ENCODE data around the gene MAP3K10.
A peak's percentile ranks its signal among the peaks of the same experiment; 100 is the strongest.

The MAP3K10 gene

DNA sequence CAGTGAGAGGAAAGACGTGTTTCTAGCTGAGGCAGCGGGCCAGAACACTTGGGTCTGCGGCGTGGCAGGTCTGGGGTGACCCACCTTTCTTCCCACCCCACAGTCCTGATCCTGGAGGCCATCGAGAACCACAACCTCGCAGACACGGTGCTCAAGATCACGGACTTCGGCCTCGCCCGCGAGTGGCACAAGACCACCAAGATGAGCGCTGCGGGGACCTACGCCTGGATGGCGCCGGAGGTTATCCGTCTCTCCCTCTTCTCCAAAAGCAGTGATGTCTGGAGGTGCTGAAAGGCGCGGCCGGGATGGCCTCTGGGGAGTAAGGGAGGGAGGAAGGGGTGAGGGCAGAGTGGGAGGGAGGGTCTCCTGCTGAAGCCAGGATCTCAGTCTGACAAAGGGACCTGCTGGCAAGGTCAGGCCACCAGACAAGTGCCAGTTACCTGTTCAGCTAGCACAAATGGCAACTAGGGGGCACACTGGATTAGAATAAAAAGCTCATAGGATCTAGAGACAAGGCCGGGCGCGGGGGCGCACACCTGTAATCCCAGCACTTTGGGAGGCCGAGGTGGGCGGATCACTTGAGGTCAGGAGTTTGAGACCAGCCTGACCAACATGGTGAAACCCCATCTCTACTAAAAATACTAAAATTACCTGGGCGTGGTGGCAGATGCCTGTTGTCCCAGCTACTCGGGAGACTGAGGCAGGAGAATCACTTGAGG is 7.2 kb downstream of the MAP3K10 start:
- DNase-seq (ENCODE audit: low read depth): no peak
- TF ChIP-seq, protein P1, sequence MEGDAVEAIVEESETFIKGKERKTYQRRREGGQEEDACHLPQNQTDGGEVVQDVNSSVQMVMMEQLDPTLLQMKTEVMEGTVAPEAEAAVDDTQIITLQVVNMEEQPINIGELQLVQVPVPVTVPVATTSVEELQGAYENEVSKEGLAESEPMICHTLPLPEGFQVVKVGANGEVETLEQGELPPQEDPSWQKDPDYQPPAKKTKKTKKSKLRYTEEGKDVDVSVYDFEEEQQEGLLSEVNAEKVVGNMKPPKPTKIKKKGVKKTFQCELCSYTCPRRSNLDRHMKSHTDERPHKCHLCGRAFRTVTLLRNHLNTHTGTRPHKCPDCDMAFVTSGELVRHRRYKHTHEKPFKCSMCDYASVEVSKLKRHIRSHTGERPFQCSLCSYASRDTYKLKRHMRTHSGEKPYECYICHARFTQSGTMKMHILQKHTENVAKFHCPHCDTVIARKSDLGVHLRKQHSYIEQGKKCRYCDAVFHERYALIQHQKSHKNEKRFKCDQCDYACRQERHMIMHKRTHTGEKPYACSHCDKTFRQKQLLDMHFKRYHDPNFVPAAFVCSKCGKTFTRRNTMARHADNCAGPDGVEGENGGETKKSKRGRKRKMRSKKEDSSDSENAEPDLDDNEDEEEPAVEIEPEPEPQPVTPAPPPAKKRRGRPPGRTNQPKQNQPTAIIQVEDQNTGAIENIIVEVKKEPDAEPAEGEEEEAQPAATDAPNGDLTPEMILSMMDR (conservative IDR thresholded peaks at IDR 0.05; ENCODE audit: low read depth, low read length): no peak
- H3K4me3 ChIP-seq (ENCODE audit: low read depth, low read length): no peak overlapping the region

DNA sequence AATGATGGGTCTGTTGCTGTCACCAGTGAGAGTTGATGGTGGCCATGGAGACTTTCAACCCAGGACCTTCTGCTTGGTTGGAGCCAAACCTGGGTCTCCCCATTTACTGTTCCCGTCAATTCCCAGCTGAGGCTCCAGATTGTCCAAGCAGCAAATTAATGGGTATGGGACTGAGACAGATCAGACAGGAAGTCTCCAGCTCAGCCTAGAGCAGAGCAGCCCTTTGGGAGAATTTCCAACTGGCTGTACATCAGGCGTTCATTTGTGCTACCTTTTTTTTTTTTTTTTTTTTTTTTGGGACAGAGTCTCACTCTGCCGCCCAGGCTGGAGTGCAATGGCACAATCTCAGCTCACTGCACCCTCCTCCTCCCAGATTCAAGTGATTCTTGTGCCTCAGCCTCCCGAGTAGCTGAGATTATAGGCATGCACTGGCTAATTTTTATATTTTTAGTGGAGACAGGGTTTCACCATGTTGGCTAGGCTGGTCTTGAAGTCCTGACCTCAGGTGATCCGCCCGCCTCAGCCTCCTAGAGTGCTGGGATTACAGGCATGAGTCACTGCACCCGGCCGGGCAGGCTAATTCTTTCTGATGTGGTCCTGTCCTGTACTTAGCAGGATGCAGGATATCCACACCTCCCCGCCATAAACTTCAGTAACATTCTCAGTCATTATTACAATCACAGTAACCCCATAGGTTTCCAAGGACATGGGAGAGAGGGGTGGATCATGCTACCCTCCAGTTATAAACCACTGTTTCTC is 9.3 kb downstream of the MAP3K10 start:
- TF ChIP-seq, protein P1 (conservative IDR thresholded peaks at IDR 0.05; ENCODE audit: low read depth, low read length): no peak
- peak; percentile 37 for DNase-seq (ENCODE audit: low read depth)
- H3K4me3 ChIP-seq (ENCODE audit: low read depth, low read length): no peak overlapping the region

DNA sequence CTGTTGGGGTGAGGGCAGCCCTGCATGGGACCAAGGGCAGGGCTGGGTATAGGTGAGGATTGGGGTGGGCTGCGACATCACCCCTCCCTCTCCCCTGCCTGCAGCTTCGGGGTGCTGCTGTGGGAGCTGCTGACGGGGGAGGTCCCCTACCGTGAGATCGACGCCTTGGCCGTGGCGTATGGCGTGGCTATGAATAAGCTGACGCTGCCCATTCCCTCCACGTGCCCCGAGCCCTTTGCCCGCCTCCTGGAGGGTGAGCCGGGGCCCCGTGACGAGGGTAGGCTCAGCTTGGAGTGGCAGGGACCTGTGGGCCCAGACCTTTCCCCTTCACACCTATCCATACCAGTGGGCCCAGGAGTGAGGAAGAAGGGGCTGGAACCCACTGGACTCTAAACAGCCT is 13.2 kb downstream of the MAP3K10 start:
- H3K4me3 ChIP-seq (ENCODE audit: low read depth, low read length): no peak overlapping the region
- TF ChIP-seq, protein P1 (conservative IDR thresholded peaks at IDR 0.05; ENCODE audit: low read depth, low read length): no peak
- no peak for DNase-seq (ENCODE audit: low read depth)

DNA sequence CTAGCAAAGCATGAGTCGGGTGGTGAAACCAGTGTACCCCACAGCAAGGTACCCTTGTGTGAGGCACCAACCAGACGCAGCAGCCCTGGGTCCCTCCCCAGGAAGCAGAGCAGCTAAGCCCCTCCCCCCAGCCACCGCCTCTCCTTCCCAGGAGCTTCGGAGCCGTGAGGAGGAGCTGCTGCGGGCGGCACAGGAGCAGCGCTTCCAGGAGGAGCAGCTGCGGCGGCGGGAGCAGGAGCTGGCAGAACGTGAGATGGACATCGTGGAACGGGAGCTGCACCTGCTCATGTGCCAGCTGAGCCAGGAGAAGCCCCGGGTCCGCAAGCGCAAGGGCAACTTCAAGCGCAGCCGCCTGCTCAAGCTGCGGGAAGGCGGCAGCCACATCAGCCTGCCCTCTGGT is 14.5 kb downstream of the MAP3K10 start:
- H3K4me3 ChIP-seq (ENCODE audit: low read depth, low read length): no peak overlapping the region
- TF ChIP-seq, protein P1 (conservative IDR thresholded peaks at IDR 0.05; ENCODE audit: low read depth, low read length): no peak
- DNase-seq (ENCODE audit: low read depth): no peak

DNA sequence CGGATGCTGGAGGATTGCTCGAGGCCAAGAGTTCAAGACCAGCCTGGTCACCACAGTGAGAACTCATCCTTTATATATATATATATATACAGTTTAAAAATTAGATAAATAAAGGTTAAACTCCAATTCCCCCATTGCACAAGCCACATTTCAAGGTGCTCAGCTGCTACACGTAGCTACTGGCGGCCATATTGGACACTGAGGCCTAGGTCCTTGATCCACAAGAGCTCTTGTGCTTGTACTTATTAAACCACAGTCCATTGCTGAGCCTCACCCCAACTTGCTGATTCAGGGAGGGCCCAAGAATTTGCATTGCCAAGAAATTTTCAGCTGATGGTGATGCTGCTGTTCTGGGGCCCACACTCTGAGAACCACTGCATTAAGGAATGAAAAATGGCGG is 17.4 kb downstream of the MAP3K10 start:
- no peak for DNase-seq (ENCODE audit: low read depth)
- no peak overlapping the region for H3K4me3 ChIP-seq (ENCODE audit: low read depth, low read length)

DNA sequence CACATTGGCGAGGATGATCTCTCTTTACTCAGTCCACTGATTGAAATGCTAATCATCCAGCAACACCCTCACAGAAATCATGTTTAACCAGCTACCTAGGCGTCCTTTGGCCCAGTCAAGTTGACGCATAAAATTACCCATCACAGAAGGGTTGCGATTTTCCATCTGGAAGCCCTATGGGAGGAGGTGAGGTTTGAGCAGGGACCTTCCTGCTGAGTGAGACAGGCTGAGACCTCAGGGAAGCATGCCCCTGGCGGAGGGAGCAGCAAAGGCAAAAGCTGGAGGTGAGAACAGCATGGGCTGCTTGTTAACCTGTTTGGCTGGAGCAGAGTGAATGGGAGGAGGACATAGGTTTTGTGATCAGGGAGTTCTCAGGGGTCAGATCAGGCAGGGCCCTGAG is 19.7 kb downstream of the MAP3K10 start:
- DNase-seq (ENCODE audit: low read depth): no peak
- H3K4me3 ChIP-seq (ENCODE audit: low read depth, low read length): no peak overlapping the region
- TF ChIP-seq, protein P1 (conservative IDR thresholded peaks at IDR 0.05; ENCODE audit: low read depth, low read length): peak; percentile 7

More for the DNA sequence above, 17.4 kb downstream of the MAP3K10 start:
- TF ChIP-seq, protein P1 (conservative IDR thresholded peaks at IDR 0.05; ENCODE audit: low read depth, low read length): no peak
